Measurements from ENCODE around the gene LONRF2.

Gene LONRF2

GRCh38 chr2:100299548-100299947, 22.8 kb downstream of the LONRF2 start:
- no peak for DNase-seq

DNA sequence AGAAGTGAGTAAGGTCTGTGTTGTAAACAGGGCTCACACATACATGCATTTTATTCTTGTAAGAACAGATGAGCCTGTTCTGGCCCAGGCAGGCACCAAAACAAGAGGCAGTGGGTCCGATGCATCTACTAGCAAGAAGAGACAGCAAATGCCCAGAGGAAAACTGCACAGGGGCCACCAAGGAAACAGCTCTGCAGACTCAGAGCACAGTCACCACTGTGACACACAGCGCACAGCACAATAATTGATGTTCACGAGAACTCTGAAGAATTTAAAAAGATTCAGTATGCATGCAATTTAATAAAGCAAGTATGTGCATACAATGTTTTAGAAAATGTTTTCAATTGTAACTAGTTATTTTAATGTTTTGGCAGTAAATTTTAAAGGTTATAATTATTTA, 24.8 kb downstream of the LONRF2 start:
- no peak for DNase-seq

GRCh38 chr2:100294162-100294497, 28.2 kb downstream of the LONRF2 start:
- no peak for DNase-seq

- no peak for DNase-seq
Measured at GRCh38 chr2:100293341-100294161, 28.8 kb downstream of the LONRF2 start.

DNA sequence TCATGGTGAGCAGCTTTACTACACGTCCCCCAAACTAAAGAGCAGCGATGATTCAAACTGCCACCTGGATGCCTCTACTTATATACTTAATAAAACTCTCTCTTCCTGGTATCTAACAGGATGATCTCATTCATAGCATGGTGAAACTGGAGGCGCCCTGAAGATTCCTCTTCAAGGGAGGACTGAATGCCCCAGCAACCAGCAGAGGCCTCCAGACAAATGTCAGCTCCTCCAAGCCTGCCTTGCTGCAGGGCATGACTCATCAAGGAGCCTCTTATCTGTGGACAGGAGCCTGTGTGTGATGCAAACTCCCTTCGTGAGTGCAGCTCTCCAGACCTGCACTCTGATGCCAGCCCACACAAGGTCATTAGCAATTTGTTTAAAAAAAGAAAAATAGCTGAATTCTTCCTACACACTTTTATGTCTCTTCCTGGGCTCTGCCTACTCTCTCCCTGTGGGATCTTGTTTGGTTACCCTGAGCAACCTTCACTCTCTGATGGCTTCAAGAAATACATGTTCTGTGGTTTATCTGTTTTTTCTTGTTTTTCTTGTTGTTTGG, 30.2 kb downstream of the LONRF2 start:
- peak; percentile 96 for DNase-seq

DNA sequence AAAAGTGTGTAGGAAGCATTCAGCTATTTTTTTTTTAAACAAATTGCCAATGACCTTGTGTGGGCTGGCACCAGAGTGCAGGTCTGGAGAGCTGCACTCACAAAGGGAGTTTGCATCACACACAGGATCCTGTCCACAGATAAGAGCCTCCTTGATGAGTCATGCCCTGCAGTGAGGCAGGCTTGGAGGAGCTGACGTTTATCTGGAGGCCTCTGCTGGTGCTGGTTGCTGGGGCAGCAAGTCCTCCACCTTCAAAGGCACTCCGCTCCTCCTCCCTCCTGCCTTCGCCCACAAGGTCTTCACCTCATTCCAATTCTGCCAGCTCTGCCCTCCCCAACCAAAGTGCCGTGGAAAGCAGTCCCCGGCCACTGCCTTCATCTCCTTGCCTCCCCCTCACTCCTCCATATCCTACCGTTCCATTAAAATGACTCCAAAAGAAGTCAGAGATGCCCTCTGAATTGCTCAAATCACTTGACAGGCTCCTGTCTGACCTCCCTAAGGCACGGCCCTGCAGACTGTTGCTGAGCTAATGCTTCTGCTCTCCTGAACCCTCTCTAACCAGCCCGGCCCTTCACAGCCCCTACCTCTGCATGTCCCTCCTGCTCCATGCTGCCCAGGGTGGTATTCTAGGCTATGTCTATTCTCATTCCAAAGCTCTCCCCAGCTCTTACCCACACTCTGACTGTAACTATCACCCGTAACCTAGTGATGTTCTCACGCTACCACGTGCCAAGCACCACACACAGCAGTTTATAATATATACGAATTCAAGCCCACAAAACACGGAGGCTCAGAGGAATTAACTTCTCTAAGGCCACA, 30.9 kb downstream of the LONRF2 start:
- peak; percentile 99 for DNase-seq

DNA sequence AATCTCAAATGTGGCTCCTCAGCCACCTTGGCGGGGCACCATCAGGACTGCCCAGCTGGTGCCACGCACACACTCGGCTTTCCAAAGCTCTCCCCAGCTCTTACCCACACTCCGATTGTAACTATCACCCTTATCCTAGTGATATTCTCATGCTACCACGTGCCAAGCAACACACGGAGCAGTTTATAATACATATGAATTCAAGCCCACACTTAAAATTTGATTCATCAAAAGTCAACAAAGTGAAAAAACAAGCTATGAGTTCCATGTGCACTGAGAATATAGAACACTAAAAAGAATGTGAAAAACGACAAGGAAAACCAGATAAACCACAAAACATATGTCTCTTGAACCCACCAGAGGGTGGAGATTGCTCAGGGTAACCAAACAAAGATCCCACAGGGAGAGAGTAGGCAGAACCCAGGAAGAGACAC, 31.6 kb downstream of the LONRF2 start:
- DNase-seq, result no peak

- no peak for DNase-seq
Measured at GRCh38 chr2:100289020-100289419, 33.3 kb downstream of the LONRF2 start.

GRCh38 chr2:100286318-100286717, 36.0 kb downstream of the LONRF2 start:
- no peak for DNase-seq

DNA sequence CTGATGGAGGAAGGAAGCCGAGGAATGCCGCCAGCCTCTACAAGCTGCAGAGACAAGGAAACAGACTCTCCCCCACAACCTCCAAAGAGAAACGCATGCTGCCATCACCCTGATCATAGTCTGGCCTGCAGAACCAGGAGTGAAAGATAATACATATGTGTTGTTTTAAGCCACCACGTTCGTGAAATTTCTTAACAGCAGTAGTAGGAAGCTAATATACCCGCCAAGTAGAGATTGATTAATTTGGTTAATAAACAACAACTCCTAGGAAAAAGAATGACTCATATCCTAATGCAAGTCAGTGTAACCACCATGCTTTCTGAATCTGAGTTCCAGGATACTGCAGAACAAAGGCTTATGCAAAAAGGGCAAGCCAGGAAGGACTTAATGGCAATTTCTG, 36.6 kb downstream of the LONRF2 start:
- no peak for DNase-seq

DNA sequence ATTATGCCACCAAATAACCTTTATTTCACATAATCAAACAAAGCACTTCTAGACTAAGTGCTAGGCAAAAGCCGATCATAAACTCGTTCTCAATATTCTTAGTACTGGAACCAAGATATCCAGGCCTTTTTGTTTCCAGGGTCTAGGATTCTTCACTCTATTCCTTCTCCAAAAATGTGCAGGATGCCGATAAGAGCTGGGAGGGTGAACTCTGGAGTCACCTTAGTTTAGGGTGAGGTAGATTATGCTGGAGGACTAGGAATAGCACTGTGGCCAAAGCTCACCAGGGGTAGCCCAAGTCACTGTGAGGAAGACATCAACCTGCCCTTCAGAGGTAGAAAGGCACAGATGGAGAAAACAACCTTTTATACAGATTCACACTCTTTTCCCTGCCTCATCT, 37.3 kb downstream of the LONRF2 start:
- DNase-seq, result no peak

- DNase-seq, result peak; percentile 78
Measured at GRCh38 chr2:100283724-100284501, 38.4 kb downstream of the LONRF2 start.

- peak; percentile 34 for DNase-seq
Measured at GRCh38 chr2:100281521-100282438, 40.5 kb downstream of the LONRF2 start.

DNA sequence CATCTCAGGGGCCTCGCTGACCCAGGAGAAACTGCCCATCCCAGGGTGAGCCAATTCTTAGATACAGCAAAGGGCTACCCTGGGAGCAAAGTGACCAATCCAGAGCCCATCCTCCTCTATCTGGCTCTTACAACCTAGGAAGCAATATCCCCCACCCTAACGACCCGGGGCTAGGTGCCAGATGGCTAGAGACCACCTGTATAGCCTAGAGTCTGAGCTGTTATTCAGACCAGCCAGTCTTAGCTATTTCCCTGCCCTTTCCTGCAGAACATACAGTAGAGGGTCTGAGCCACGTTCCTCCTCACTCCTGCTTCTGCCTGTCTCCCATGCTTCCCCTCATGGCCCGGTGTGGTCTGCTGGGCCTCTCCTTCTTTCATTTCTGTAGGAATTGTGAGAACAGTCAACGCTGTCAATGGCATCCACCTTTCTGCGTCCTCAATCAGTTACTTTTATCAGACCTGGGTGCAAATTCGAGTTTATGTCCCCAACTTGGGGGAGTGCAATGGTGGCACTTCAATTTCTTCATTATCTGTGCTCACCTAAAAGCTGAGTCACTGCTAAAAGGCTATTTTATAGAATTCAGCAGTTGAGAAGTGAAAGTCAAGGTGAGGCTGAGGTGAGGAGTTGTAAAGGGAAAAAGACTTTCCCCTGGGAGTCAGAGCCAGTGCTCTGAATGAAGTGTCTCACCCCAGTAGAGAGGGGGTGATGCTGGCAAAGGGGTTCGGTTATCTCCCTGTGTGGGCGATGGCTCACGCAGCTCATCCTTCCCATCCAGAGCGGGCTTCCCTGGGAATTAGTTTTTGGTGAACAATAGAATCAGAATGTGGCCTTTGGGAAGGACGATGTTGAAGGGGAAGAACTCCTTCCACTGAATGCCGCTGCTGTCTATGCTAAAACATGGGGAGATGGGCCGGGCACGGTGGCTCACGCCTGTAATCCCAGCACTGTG, 42.4 kb downstream of the LONRF2 start:
- DNase-seq, result no peak

DNA sequence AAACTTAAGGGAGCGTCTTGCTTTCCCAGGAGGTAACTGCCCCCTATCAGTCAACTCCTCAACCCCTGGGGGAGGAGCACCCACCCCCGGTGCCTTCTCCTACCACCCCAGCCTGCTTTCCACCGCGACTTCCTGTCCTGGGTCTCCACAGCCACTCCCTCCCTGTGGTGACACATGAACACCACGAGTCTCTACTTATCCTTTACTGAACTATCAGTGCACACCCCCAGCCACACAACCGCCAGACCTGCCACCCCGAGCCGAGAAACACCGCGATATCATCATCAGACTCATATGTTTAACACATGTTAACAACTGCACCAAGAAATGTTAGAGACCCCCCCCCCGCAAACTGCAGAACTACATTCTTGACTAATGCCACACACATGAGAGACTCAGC, 43.3 kb downstream of the LONRF2 start:
- peak; percentile 68 for DNase-seq

- no peak for DNase-seq
Measured at GRCh38 chr2:100278501-100278900, 43.8 kb downstream of the LONRF2 start.

- DNase-seq, result no peak
Measured at GRCh38 chr2:100277540-100278207, 44.6 kb downstream of the LONRF2 start.

- DNase-seq, result no peak
Measured at GRCh38 chr2:100276716-100277115, 45.6 kb downstream of the LONRF2 start.

GRCh38 chr2:100275200-100275589, 47.1 kb downstream of the LONRF2 start:
- DNase-seq, result no peak

DNA sequence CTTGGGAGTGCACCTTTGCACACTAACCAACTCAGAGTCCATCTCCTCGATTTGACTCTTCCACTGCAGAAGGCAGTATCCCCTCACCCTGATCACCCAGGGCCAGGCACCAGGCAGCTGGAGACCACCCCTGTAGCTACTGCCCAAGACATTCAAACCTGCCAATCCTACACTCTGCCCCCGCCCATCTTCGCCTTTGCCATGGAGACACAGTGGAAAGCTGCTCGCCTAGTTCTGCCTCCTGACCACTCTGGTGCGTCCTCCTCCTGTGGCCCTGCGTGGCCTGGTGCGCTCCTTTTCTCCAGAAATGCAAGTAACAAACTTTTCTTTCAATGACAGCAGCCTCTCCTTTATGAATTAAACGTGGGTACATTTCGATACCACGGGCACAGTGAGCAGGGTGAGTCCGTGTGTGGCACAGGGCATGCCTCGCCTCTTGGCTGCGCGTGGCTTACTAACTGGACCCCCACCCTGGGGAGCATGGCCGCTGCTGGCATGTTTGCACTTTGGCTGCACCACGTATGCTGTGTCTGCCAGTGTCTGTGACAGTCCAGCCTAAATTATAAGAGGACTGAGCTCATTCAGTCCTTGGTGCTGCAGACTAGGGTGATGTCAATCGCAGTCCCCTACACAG, 47.6 kb downstream of the LONRF2 start:
- no peak for DNase-seq

All from hematopoietic multipotent progenitor cell treated with erythropoietin and hydrocortisone succinate and interleukin-3 and kit ligand, for 6 days (in vitro differentiated cells).